Skin epidermis (tissue), 12 donors: ENCODE data around the gene KDM4C.
"Not testable (repeated sequence)": the region's sequence is repeated elsewhere in the genome, so short reads cannot be mapped to it uniquely, and the experiment has no call there.

ENCODE experiments used
- H3K27ac ChIP-seq, 21 experiments: fragments of 200-600 bp; sonication (generic) in 11 of 21; one replicate each; pipeline ENCODE4 v1.5.0; 2020; ENCODE audit warnings: mild to moderate bottlenecking in 3 of 21, inconsistent platforms in 2 of 21, moderate library complexity in 2 of 21
- H3K4me3 ChIP-seq, 7 experiments: fragments of 200-600 bp; sonication (generic) in 2 of 7; one replicate each; pipeline ENCODE4 v1.5.0; 2020; ENCODE audit warnings: inconsistent platforms in 2 of 7, mild to moderate bottlenecking in 2 of 7, moderate library complexity in 1 of 7

Gene KDM4C

GRCh38 chr9:6997330-6997729, 239.6 kb downstream of the KDM4C start:
- no peak overlapping the region for H3K4me3 ChIP-seq
- no peak overlapping the region for H3K27ac ChIP-seq

GRCh38 chr9:6999794-7000193, 242.0 kb downstream of the KDM4C start:
- H3K4me3 ChIP-seq, result no peak overlapping the region

GRCh38 chr9:7001571-7001970, 243.8 kb downstream of the KDM4C start:
- Histone ChIP-seq H3K4me3 (no peak overlapping the region), H3K27ac (no peak overlapping the region)

More at GRCh38 chr9:6999794-7000193, 242.0 kb downstream of the KDM4C start:
- no peak overlapping the region for H3K27ac ChIP-seq

GRCh38 chr9:7003861-7004260, 246.1 kb downstream of the KDM4C start:
- H3K4me3 ChIP-seq, result no peak overlapping the region
- no peak overlapping the region for H3K27ac ChIP-seq

- H3K27ac ChIP-seq, result no peak overlapping the region
- H3K4me3 ChIP-seq, result no peak overlapping the region
These were observed 248.6 kb downstream of the KDM4C start for GRCh38 chr9:7006417-7006816.

GRCh38 chr9:7008411-7008810, 250.6 kb downstream of the KDM4C start:
- Histone ChIP-seq H3K4me3 (no peak overlapping the region), H3K27ac (no peak overlapping the region)

- H3K4me3 ChIP-seq, result no peak overlapping the region
- H3K27ac ChIP-seq, result no peak overlapping the region
These were observed 251.3 kb downstream of the KDM4C start for GRCh38 chr9:7009065-7009464.

GRCh38 chr9:7011395-7012067, 253.8 kb downstream of the KDM4C start:
- H3K27ac ChIP-seq, result no peak overlapping the region
- no peak overlapping the region for H3K4me3 ChIP-seq

- H3K4me3 ChIP-seq, result no peak overlapping the region
- H3K27ac ChIP-seq, result no peak overlapping the region
These were observed 270.2 kb downstream of the KDM4C start for GRCh38 chr9:7027996-7028395.

- no peak overlapping the region for H3K4me3 ChIP-seq
- H3K27ac ChIP-seq, result no peak overlapping the region
These were observed 270.8 kb downstream of the KDM4C start for GRCh38 chr9:7028591-7028990.

GRCh38 chr9:7030943-7031342, 273.2 kb downstream of the KDM4C start:
- not testable (repeated sequence) for H3K27ac ChIP-seq, H3K4me3 ChIP-seq

GRCh38 chr9:7033076-7034045, 275.6 kb downstream of the KDM4C start:
- no peak overlapping the region for H3K27ac ChIP-seq
- no peak overlapping the region for H3K4me3 ChIP-seq

GRCh38 chr9:7037176-7037575, 279.4 kb downstream of the KDM4C start:
- Histone ChIP-seq H3K4me3 (no peak overlapping the region), H3K27ac (no peak overlapping the region)

- H3K27ac ChIP-seq, result no peak overlapping the region
- no peak overlapping the region for H3K4me3 ChIP-seq
These were observed 284.4 kb downstream of the KDM4C start for GRCh38 chr9:7042124-7042523.

- Histone ChIP-seq H3K4me3 (no peak overlapping the region), H3K27ac (no peak overlapping the region)
These were observed 287.6 kb downstream of the KDM4C start for GRCh38 chr9:7045361-7045760.

GRCh38 chr9:7051711-7052110, 293.9 kb downstream of the KDM4C start:
- H3K4me3 ChIP-seq, result no peak overlapping the region
- H3K27ac ChIP-seq, result no peak overlapping the region

- Histone ChIP-seq H3K27ac (no peak overlapping the region), H3K4me3 (no peak overlapping the region)
These were observed 296.1 kb downstream of the KDM4C start for GRCh38 chr9:7053903-7054302.

- no peak overlapping the region for H3K27ac ChIP-seq
- H3K4me3 ChIP-seq, result no peak overlapping the region
These were observed 297.6 kb downstream of the KDM4C start for GRCh38 chr9:7055171-7055903.

- Histone ChIP-seq H3K4me3 (no peak overlapping the region), H3K27ac (no peak overlapping the region)
These were observed 298.5 kb downstream of the KDM4C start for GRCh38 chr9:7056254-7056653.

GRCh38 chr9:7058473-7058872, 300.7 kb downstream of the KDM4C start:
- H3K4me3 ChIP-seq, result no peak overlapping the region
- no peak overlapping the region for H3K27ac ChIP-seq
